Mesenchymal stem cell (in vitro differentiated cells and primary cell): ENCODE results near the gene SERTAD2.
A peak's percentile ranks its signal among the peaks of the same experiment; 100 is the strongest.

ENCODE experiments used
- DNase-seq: peaks from one replicate; pipeline ENCODE4 v3.0.0-alpha.2; 2013
- H2AFZ ChIP-seq: one replicate; pipeline ENCODE4 v1.6.1; 2013; ENCODE audit warnings: low read depth, mild to moderate bottlenecking, control low read depth, inconsistent platforms, low read length, moderate library complexity
- H2AK5ac ChIP-seq: 2 replicates; pipeline ENCODE4 v1.6.1; 2013; ENCODE audit warnings: low read length, moderate library complexity, mild to moderate bottlenecking, inconsistent platforms; ENCODE audit not compliant: severe bottlenecking
- H2BK120ac ChIP-seq: one replicate; pipeline ENCODE4 v1.6.1; 2013; ENCODE audit warnings: low read depth, mild to moderate bottlenecking, inconsistent platforms, low read length, moderate library complexity
- H2BK12ac ChIP-seq, 2 experiments: one replicate each; pipeline ENCODE4 v1.6.1; 2013; ENCODE audit warnings: inconsistent platforms in 2 of 2, low read length in 2 of 2, mild to moderate bottlenecking in 2 of 2, moderate library complexity in 2 of 2, control low read depth in 1 of 2
- H2BK15ac ChIP-seq: one replicate; pipeline ENCODE4 v1.6.1; 2013; ENCODE audit warnings: mild to moderate bottlenecking, low read depth, inconsistent platforms; ENCODE audit not compliant: poor library complexity, severe bottlenecking
- H2BK5ac ChIP-seq: 2 replicates; pipeline ENCODE4 v1.6.1; 2013; ENCODE audit warnings: low read depth, mild to moderate bottlenecking, low read length, control low read depth, inconsistent platforms; ENCODE audit not compliant: poor library complexity, severe bottlenecking
- H3K14ac ChIP-seq, 2 experiments: one replicate each; pipeline ENCODE4 v1.6.1; 2013; ENCODE audit warnings: inconsistent platforms in 2 of 2, low read length in 2 of 2, control low read depth in 1 of 2, mild to moderate bottlenecking in 1 of 2, moderate library complexity in 1 of 2
- H3K18ac ChIP-seq, 2 experiments: one replicate each; pipeline ENCODE4 v1.6.1; 2013; ENCODE audit warnings: inconsistent platforms in 2 of 2, low read length in 2 of 2, control low read depth in 1 of 2, low read depth in 1 of 2, mild to moderate bottlenecking in 1 of 2
- H3K23ac ChIP-seq, 2 experiments: one replicate each; pipeline ENCODE4 v1.6.1; 2013; ENCODE audit warnings: inconsistent platforms in 2 of 2, low read length in 2 of 2, mild to moderate bottlenecking in 2 of 2, moderate library complexity in 2 of 2, control low read depth in 1 of 2
- H3K27ac ChIP-seq: 2 replicates; pipeline ENCODE4 v1.5.1; 2013; ENCODE audit warnings: mild to moderate bottlenecking, moderate library complexity, low read length, control low read depth, inconsistent platforms; ENCODE audit not compliant: poor library complexity, severe bottlenecking
- H3K27me3 ChIP-seq, 2 experiments: 2 replicates each; pipeline versions ENCODE4 v1.6.1 to v1.7.0; 2013; ENCODE audit warnings: low read length in 2 of 2, mild to moderate bottlenecking in 2 of 2, moderate library complexity in 2 of 2, control low read depth in 1 of 2, inconsistent platforms in 1 of 2; ENCODE audit not compliant: control insufficient read depth in 1 of 2, insufficient read depth in 1 of 2
- H3K36me3 ChIP-seq, 2 experiments: 2 replicates each; pipeline versions ENCODE4 v1.6.1 to v1.7.0; 2013; ENCODE audit warnings: low read length in 2 of 2, control low read depth in 1 of 2, inconsistent platforms in 1 of 2, low read depth in 1 of 2, mild to moderate bottlenecking in 1 of 2; ENCODE audit not compliant: insufficient read depth in 2 of 2, control insufficient read depth in 1 of 2
- H3K4ac ChIP-seq, 2 experiments: one replicate each; pipeline ENCODE4 v1.6.1; 2013; ENCODE audit warnings: inconsistent platforms in 2 of 2, low read length in 2 of 2, mild to moderate bottlenecking in 2 of 2, moderate library complexity in 2 of 2, control low read depth in 1 of 2, low read depth in 1 of 2
- H3K4me1 ChIP-seq: 2 replicates; pipeline ENCODE4 v1.6.1; 2013; ENCODE audit warnings: low read depth, low read length, control low read depth; ENCODE audit not compliant: control insufficient read depth, insufficient read depth
- H3K4me2 ChIP-seq: 2 replicates; pipeline ENCODE4 v1.6.1; 2013; ENCODE audit warnings: low read length, mild to moderate bottlenecking, inconsistent platforms; ENCODE audit not compliant: poor library complexity, severe bottlenecking
- H3K4me3 ChIP-seq, 2 experiments: 2 replicates each; pipeline versions ENCODE4 v1.5.1 to v1.7.0; 2013; ENCODE audit warnings: low read length in 2 of 2, mild to moderate bottlenecking in 2 of 2, control low read depth in 1 of 2, low read depth in 1 of 2; ENCODE audit not compliant: insufficient read depth in 1 of 2
- H3K79me1 ChIP-seq: replicated peaks from 2 replicates; pipeline ENCODE4 v1.6.1; 2013; ENCODE audit warnings: mild to moderate bottlenecking, control low read depth, low read length, inconsistent platforms; ENCODE audit not compliant: poor library complexity, severe bottlenecking
- H3K9ac ChIP-seq: 2 replicates; pipeline ENCODE4 v1.7.0; 2013; ENCODE audit warnings: mild to moderate bottlenecking, low read length, moderate library complexity
- H3K9me3 ChIP-seq: 2 replicates; pipeline ENCODE4 v1.7.0; 2013; ENCODE audit warnings: mild to moderate bottlenecking, low read length; ENCODE audit not compliant: control insufficient read depth
- H4K8ac ChIP-seq: one replicate; pipeline ENCODE4 v1.6.1; 2013; ENCODE audit warnings: inconsistent platforms, mild to moderate bottlenecking, low read length, moderate library complexity
- H4K91ac ChIP-seq: one replicate; pipeline ENCODE4 v1.6.1; 2013; ENCODE audit warnings: mild to moderate bottlenecking, low read length, inconsistent platforms
- WGBS: methylation state at CpG from one replicate; pipeline ENCODE4 v1.1.7; 2013; ENCODE audit warnings: mixed read lengths; 5-methylcytosine and 5-hydroxymethylcytosine counted together

The SERTAD2 gene

DNA sequence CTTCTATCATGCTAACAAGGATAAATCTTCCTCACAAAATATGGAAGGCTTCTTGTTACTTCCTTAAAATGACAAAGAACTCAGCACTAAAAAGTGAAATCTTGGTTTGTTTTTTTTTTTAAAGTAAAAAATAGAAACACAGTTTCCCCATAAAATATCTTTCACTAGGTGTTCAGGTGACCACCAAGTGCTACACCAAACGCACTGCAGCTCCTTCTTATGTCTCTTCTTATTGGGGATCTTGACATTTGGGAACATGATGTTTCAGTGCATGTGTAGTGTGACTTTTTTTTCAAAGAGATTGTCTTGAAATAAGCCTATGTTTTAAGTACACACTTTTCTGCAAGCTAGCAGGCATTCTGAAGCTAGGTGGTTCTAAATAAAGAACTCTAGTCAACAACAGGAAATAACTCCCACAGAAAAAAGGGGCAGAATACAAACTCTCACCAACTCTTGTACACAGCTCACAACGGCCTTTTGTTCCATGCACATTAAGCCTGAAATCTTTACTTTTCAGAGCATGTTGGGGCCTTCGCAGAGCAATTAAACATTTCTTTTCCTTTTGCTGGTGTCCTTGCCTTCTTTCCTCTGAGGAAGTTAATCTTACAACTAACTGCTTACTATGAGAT, 13.2 kb upstream of the SERTAD2 start:
- peaks cover 14% of the 10 kb centered on the region for H3K79me1 ChIP-seq
- no peak overlapping the region for H3K9ac ChIP-seq
- no peak overlapping the region for H2AK5ac ChIP-seq
- no peak overlapping the region for H2BK5ac ChIP-seq
- DNase-seq = no peak
- no peak overlapping the region for H3K4me3 ChIP-seq
- H2BK15ac ChIP-seq = no peak overlapping the region
- no peak overlapping the region for H3K4me2 ChIP-seq
- no peak overlapping the region for H3K27ac ChIP-seq
- no peak overlapping the region for H3K18ac ChIP-seq
- no peak overlapping the region for H4K91ac ChIP-seq
- peaks cover 3% of the 10 kb centered on the region for H3K4me1 ChIP-seq
- H3K36me3 ChIP-seq = peaks cover 0 to 56% of the 10 kb centered on the region in 2 experiments
- no peak overlapping the region for H4K8ac ChIP-seq
- H3K27me3 ChIP-seq = no peaks in the 10 kb centered on the region
- H3K9me3 ChIP-seq = no peaks in the 10 kb centered on the region
- H3K4ac ChIP-seq = no peak overlapping the region
- no peak overlapping the region for H3K14ac ChIP-seq
- H2AFZ ChIP-seq = no peak overlapping the region
- H2BK120ac ChIP-seq = no peak overlapping the region
- 64% methylated on average over 2 of the region's 3 CpGs for WGBS
- H3K23ac ChIP-seq = no peak overlapping the region
- H2BK12ac ChIP-seq = no peak overlapping the region

DNA sequence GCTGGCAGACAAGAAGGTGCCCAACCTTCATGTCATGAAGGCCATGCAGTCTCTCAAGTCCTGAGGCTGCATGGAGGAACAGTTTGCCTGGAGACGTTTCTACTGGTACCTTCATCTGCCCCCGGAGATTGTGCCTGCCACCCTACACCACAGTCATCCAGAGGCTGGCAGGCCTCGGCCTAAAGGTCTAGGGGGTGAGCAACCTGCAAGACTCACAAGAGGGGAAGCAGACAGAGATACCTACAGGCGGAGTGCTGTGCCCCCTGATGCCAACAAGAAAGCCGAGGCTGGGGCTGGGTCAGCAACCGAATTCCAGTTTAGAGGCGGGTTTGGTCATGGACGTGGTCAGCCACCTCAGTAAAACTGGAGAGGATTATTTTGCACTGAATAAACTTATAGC, 12.0 kb upstream of the SERTAD2 start:
- Histone ChIP-seq H3K27me3 (no peaks in the 10 kb centered on the region), H2AK5ac (no peak overlapping the region), H3K23ac (no peak overlapping the region), H3K9me3 (no peaks in the 10 kb centered on the region), H3K36me3 (peaks cover 0 to 48% of the 10 kb centered on the region in 2 experiments), H2BK5ac (no peak overlapping the region), H3K18ac (no peak overlapping the region), H2BK15ac (no peak overlapping the region), H3K79me1 (peaks cover 14% of the 10 kb centered on the region), H4K91ac (no peak overlapping the region), H3K14ac (no peak overlapping the region), H2BK12ac (no peak overlapping the region), H3K4ac (no peak overlapping the region), H3K4me3 (no peak overlapping the region), H3K9ac (no peak overlapping the region), H3K4me2 (no peak overlapping the region), H2BK120ac (no peak overlapping the region), H3K27ac (no peak overlapping the region), H3K4me1 (peaks cover 3% of the 10 kb centered on the region), H2AFZ (no peak overlapping the region), H4K8ac (no peak overlapping the region)
- DNase-seq = no peak
- 94% methylated on average over 6 of the region's 8 CpGs for WGBS

DNA sequence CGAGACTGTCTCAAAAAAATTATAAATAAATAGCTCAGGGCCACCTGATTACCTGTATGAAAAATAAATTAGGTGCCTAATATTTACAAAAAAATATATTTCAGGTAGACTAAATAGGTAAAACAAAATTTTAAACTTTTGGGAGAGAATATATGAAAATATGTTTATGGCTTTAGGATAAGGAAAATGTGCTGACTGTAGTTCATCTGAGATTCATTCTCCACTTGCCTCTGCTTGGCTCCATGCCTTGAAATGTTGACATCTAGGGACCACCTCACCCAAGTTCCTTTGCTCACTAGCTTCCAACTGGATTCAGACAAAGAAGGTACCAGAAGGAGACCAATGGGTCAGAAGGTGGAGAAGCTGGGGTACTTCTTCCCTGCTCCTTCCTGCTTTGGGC, 9.7 kb upstream of the SERTAD2 start:
- Histone ChIP-seq H2BK5ac (no peak overlapping the region), H3K23ac (no peak overlapping the region), H3K27me3 (no peaks in the 10 kb centered on the region), H2AFZ (no peak overlapping the region), H3K4me2 (no peak overlapping the region), H2BK120ac (no peak overlapping the region), H3K4ac (no peak overlapping the region), H2AK5ac (no peak overlapping the region), H3K4me3 (no peak overlapping the region), H2BK15ac (no peak overlapping the region), H3K18ac (no peak overlapping the region), H3K9me3 (no peaks in the 10 kb centered on the region), H2BK12ac (no peak overlapping the region), H3K4me1 (peaks cover 2% of the 10 kb centered on the region), H4K8ac (peak overlapping the region; percentile 3), H3K27ac (no peak overlapping the region), H3K79me1 (peaks cover 17% of the 10 kb centered on the region), H3K14ac (no peak overlapping the region), H4K91ac (no peak overlapping the region), H3K36me3 (peaks cover 0 to 44% of the 10 kb centered on the region in 2 experiments), H3K9ac (no peak overlapping the region)
- no peak for DNase-seq
- no CpG with 5 or more reads among the region's 1 CpG for WGBS

DNA sequence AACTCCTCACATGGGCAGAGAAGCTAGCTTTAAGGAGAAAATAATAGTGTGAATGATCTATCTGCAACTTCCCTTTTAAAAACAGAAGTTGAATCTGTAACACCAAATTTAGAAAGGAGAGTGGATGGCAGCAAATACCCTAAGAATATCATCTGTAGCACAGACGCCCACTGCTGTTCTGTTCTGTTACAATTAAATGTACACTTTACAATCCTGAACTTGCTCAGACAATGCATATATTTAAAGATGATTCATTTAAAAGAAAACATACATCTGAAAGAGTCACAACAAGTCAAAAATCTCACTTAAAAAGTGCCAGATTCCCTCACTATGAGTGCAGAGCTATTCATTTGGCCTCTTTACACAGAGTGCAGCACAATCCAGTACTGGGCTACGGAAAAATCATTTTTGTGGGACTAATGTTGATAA, 8.0 kb upstream of the SERTAD2 start:
- Histone ChIP-seq H4K8ac (no peak overlapping the region), H3K9ac (no peak overlapping the region), H4K91ac (no peak overlapping the region), H3K23ac (no peak overlapping the region), H3K27me3 (no peaks in the 10 kb centered on the region), H3K27ac (no peak overlapping the region), H2BK15ac (no peak overlapping the region), H2BK5ac (no peak overlapping the region), H3K36me3 (peaks cover 0 to 37% of the 10 kb centered on the region in 2 experiments), H2BK120ac (no peak overlapping the region), H2AK5ac (no peak overlapping the region), H3K9me3 (no peaks in the 10 kb centered on the region), H3K14ac (no peak overlapping the region), H3K4ac (no peak overlapping the region), H3K79me1 (peaks cover 17% of the 10 kb centered on the region), H2AFZ (no peak overlapping the region), H3K4me1 (peaks cover 2% of the 10 kb centered on the region), H3K18ac (no peak overlapping the region), H3K4me3 (no peak overlapping the region), H3K4me2 (no peak overlapping the region), H2BK12ac (no peak overlapping the region)
- no CpG with 5 or more reads among the region's 2 CpGs for WGBS
- no peak for DNase-seq
